ENCODE results near the gene DDC.
"Not testable (repeated sequence)": the region's sequence is repeated elsewhere in the genome, so short reads cannot be mapped to it uniquely, and the experiment has no call there.

DDC gene

GRCh38 chr7:50472427-50472826 lies 92.8 kb downstream of the DDC start:
- H3K36me3 Mint-ChIP-seq (ENCODE audit: insufficient read depth), result peaks cover 7% of the 10 kb centered on the region
- no peaks in the 10 kb centered on the region for H3K9me3 Mint-ChIP-seq
- no peak overlapping the region for H3K4me3 Mint-ChIP-seq
- DNase-seq (no peak), ATAC-seq (replicated peaks) (no peak)
- H3K27me3 Mint-ChIP-seq, result peaks cover 15 to 51% of the 10 kb centered on the region in 2 donors
- no peak overlapping the region for H3K27ac Mint-ChIP-seq
- peaks cover 8 to 10% of the 10 kb centered on the region in 2 donors for H3K4me1 Mint-ChIP-seq (ENCODE audit: low read depth in 2 of 2)

- no peak overlapping the region for H3K4me3 Mint-ChIP-seq
- H3K27me3 Mint-ChIP-seq, result peaks cover 15 to 48% of the 10 kb centered on the region in 2 donors
- peaks cover 8% of the 10 kb centered on the region for H3K36me3 Mint-ChIP-seq (ENCODE audit: insufficient read depth)
- no peak for ATAC-seq (replicated peaks)
- H3K9me3 Mint-ChIP-seq, result no peaks in the 10 kb centered on the region
- H3K27ac Mint-ChIP-seq, result no peak overlapping the region
- no peak for DNase-seq
- H3K4me1 Mint-ChIP-seq (ENCODE audit: low read depth in 2 of 2), result peaks cover 9 to 11% of the 10 kb centered on the region in 2 donors
Measured at GRCh38 chr7:50471970-50472369, 93.2 kb downstream of the DDC start.

- H3K4me3 Mint-ChIP-seq, result no peak overlapping the region
- peaks cover 8% of the 10 kb centered on the region for H3K36me3 Mint-ChIP-seq (ENCODE audit: insufficient read depth)
- ATAC-seq (replicated peaks), result no peak
- H3K27ac Mint-ChIP-seq, result no peak overlapping the region
- H3K4me1 Mint-ChIP-seq (ENCODE audit: low read depth in 2 of 2), result peaks cover 9 to 11% of the 10 kb centered on the region in 2 donors
- H3K9me3 Mint-ChIP-seq, result no peaks in the 10 kb centered on the region
- no peak for DNase-seq
- H3K27me3 Mint-ChIP-seq, result peaks cover 11 to 35% of the 10 kb centered on the region in 2 donors
Measured at GRCh38 chr7:50470250-50471163, 94.7 kb downstream of the DDC start.

- DNase-seq (no peak), ATAC-seq (replicated peaks) (no peak)
- H3K9me3 Mint-ChIP-seq, result no peaks in the 10 kb centered on the region
Measured at GRCh38 chr7:50469181-50469580, 96.0 kb downstream of the DDC start.

GRCh38 chr7:50467817-50468610 lies 97.2 kb downstream of the DDC start:
- peak overlapping the region; percentile 43 to 69 for H3K4me3 Mint-ChIP-seq
- ATAC-seq (replicated peaks) (peak; percentile 97), DNase-seq (peak; percentile 66 to 76 (median 69))
- peaks cover 8% of the 10 kb centered on the region for H3K36me3 Mint-ChIP-seq (ENCODE audit: insufficient read depth)
- peak overlapping the region in 1 of 2 donors; percentile 72 for H3K27ac Mint-ChIP-seq
- no peaks in the 10 kb centered on the region for H3K9me3 Mint-ChIP-seq
- H3K4me1 Mint-ChIP-seq (ENCODE audit: low read depth in 2 of 2), result peaks cover 9 to 11% of the 10 kb centered on the region in 2 donors
- peaks cover 8 to 40% of the 10 kb centered on the region in 2 donors for H3K27me3 Mint-ChIP-seq

More at GRCh38 chr7:50469181-50469580, 96.0 kb downstream of the DDC start:
- Mint-ChIP-seq H3K4me3 (no peak overlapping the region), H3K4me1 (ENCODE audit: low read depth in 2 of 2) (peaks cover 9 to 11% of the 10 kb centered on the region in 2 donors), H3K36me3 (ENCODE audit: insufficient read depth) (peaks cover 8% of the 10 kb centered on the region), H3K27ac (no peak overlapping the region), H3K27me3 (peaks cover 17 to 41% of the 10 kb centered on the region in 2 donors)

- H3K4me1 Mint-ChIP-seq (ENCODE audit: low read depth in 2 of 2), result peaks cover 9 to 11% of the 10 kb centered on the region in 2 donors
- H3K36me3 Mint-ChIP-seq (ENCODE audit: insufficient read depth), result peaks cover 8% of the 10 kb centered on the region
- H3K27me3 Mint-ChIP-seq, result peaks cover 8 to 34% of the 10 kb centered on the region in 2 donors
- ATAC-seq (replicated peaks), result no peak
- H3K4me3 Mint-ChIP-seq, result peak overlapping the region; percentile 43 to 69
- no peak for DNase-seq
- no peak overlapping the region for H3K27ac Mint-ChIP-seq
- H3K9me3 Mint-ChIP-seq, result no peaks in the 10 kb centered on the region
Measured at GRCh38 chr7:50466815-50467585, 98.2 kb downstream of the DDC start.

GRCh38 chr7:50463035-50463434 lies 102.2 kb downstream of the DDC start:
- ATAC-seq (replicated peaks), result no peak
- H3K36me3 Mint-ChIP-seq (ENCODE audit: insufficient read depth), result peaks cover 7% of the 10 kb centered on the region
- H3K9me3 Mint-ChIP-seq, result no peaks in the 10 kb centered on the region
- no peak for DNase-seq
- no peak overlapping the region for H3K4me3 Mint-ChIP-seq
- no peak overlapping the region for H3K27ac Mint-ChIP-seq
- H3K4me1 Mint-ChIP-seq (ENCODE audit: low read depth in 2 of 2), result peaks cover 6 to 7% of the 10 kb centered on the region in 2 donors
- H3K27me3 Mint-ChIP-seq, result peaks cover 8 to 24% of the 10 kb centered on the region in 2 donors

GRCh38 chr7:50462361-50462760 lies 102.8 kb downstream of the DDC start:
- H3K27ac Mint-ChIP-seq, result no peak overlapping the region
- peaks cover 8 to 23% of the 10 kb centered on the region in 2 donors for H3K27me3 Mint-ChIP-seq
- no peaks in the 10 kb centered on the region for H3K9me3 Mint-ChIP-seq
- H3K4me3 Mint-ChIP-seq, result no peak overlapping the region
- peaks cover under 1% of the 10 kb centered on the region in 2 donors for H3K4me1 Mint-ChIP-seq (ENCODE audit: low read depth in 2 of 2)
- ATAC-seq (replicated peaks) (no peak), DNase-seq (no peak)
- peaks cover under 1% of the 10 kb centered on the region for H3K36me3 Mint-ChIP-seq (ENCODE audit: insufficient read depth)

- Mint-ChIP-seq H3K27me3 (peaks cover 8 to 26% of the 10 kb centered on the region in 2 donors), H3K27ac (no peak overlapping the region), H3K9me3 (no peaks in the 10 kb centered on the region), H3K36me3 (ENCODE audit: insufficient read depth) (no peaks in the 10 kb centered on the region), H3K4me1 (ENCODE audit: low read depth in 2 of 2) (no peaks in the 10 kb centered on the region), H3K4me3 (no peak overlapping the region)
- ATAC-seq (replicated peaks), result no peak
- DNase-seq, result no peak
Measured at GRCh38 chr7:50461695-50462094, 103.5 kb downstream of the DDC start.

- not testable (repeated sequence) for H3K4me1 Mint-ChIP-seq (ENCODE audit: low read depth in 2 of 2); H3K27ac Mint-ChIP-seq; H3K36me3 Mint-ChIP-seq (ENCODE audit: insufficient read depth); ATAC-seq (replicated peaks); H3K9me3 Mint-ChIP-seq; DNase-seq; H3K4me3 Mint-ChIP-seq
- peaks cover 13 to 42% of the 10 kb centered on the region in 2 donors for H3K27me3 Mint-ChIP-seq
Measured at GRCh38 chr7:50459183-50459582, 106.0 kb downstream of the DDC start.

- ATAC-seq (replicated peaks); H3K9me3 Mint-ChIP-seq; H3K4me3 Mint-ChIP-seq; DNase-seq; H3K36me3 Mint-ChIP-seq (ENCODE audit: insufficient read depth); H3K4me1 Mint-ChIP-seq (ENCODE audit: low read depth in 2 of 2); H3K27ac Mint-ChIP-seq: not testable (repeated sequence)
- H3K27me3 Mint-ChIP-seq, result peaks cover 15 to 45% of the 10 kb centered on the region in 2 donors
Measured at GRCh38 chr7:50458651-50459050, 106.6 kb downstream of the DDC start.

- no peaks in the 10 kb centered on the region for H3K9me3 Mint-ChIP-seq
- no peaks in the 10 kb centered on the region for H3K36me3 Mint-ChIP-seq (ENCODE audit: insufficient read depth)
- no peak for ATAC-seq (replicated peaks)
Measured at GRCh38 chr7:50456371-50457123, 108.7 kb downstream of the DDC start.

More at GRCh38 chr7:50456371-50457123, 108.7 kb downstream of the DDC start:
- Mint-ChIP-seq H3K27me3 (peaks cover 20 to 41% of the 10 kb centered on the region in 2 donors), H3K4me3 (no peak overlapping the region), H3K4me1 (ENCODE audit: low read depth in 2 of 2) (no peaks in the 10 kb centered on the region), H3K27ac (no peak overlapping the region)
- DNase-seq, result no peak

Data from effector memory CD8-positive, alpha-beta T cell (primary cell).